Astrocyte of the spinal cord (primary cell): ENCODE results near the gene PHF1.

Experiments used
- DNase-seq: peaks from one replicate; pipeline ENCODE4 v3.0.0; 2011; ENCODE audit warnings: low read depth, low spot score
- H3K4me3 ChIP-seq: 2 replicates; pipeline ENCODE4 v1.5.1; 2011; ENCODE audit warnings: low read depth, mild to moderate bottlenecking, low read length, moderate library complexity
- in situ Hi-C: cut with HindIII; loops from 2 replicates; pipeline ENCODE4 v1.10.0; 2017; ENCODE audit warnings: low sequenced_read_pairs
- TF ChIP-seq, protein P1 (sequence below): IDR thresholded peaks from 2 replicates; pipeline ENCODE4 v1.5.1; 2012; ENCODE audit warnings: low read depth, mild to moderate bottlenecking, low read length, inconsistent platforms

PHF1 gene

GRCh38 chr6:33384581-33385020, 26.2 kb upstream of the PHF1 start:
- in situ Hi-C loops: no loop called here

DNA sequence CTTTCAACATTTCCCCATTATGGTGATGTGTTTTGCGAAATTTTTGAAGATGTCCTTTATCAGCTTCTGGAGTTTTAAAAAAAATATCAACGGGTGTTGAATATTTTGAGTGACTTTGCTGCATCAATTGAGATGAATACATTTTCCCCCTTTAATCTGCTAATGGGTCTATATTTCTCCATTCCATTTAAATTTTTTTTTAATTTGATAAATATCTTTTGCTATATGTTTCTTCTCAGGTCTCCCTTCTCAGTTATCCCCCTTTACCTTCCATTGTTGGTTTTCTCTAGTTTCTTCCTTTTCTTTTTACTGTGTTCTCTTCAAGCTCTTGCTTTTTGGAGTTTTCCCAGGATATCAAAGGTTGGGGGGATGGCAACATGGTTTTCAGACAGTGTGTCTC, 20.6 kb upstream of the PHF1 start:
- no peak for DNase-seq
- in situ Hi-C loops: no loop called here
- TF ChIP-seq, protein P1, sequence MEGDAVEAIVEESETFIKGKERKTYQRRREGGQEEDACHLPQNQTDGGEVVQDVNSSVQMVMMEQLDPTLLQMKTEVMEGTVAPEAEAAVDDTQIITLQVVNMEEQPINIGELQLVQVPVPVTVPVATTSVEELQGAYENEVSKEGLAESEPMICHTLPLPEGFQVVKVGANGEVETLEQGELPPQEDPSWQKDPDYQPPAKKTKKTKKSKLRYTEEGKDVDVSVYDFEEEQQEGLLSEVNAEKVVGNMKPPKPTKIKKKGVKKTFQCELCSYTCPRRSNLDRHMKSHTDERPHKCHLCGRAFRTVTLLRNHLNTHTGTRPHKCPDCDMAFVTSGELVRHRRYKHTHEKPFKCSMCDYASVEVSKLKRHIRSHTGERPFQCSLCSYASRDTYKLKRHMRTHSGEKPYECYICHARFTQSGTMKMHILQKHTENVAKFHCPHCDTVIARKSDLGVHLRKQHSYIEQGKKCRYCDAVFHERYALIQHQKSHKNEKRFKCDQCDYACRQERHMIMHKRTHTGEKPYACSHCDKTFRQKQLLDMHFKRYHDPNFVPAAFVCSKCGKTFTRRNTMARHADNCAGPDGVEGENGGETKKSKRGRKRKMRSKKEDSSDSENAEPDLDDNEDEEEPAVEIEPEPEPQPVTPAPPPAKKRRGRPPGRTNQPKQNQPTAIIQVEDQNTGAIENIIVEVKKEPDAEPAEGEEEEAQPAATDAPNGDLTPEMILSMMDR: no peak
- H3K4me3 ChIP-seq: no peak overlapping the region

More at GRCh38 chr6:33384581-33385020, 26.2 kb upstream of the PHF1 start:
- peak; percentile 60 for DNase-seq
- TF ChIP-seq, protein P1: peak; percentile 57
- no peak overlapping the region for H3K4me3 ChIP-seq

GRCh38 chr6:33390767-33391277, 20.0 kb upstream of the PHF1 start:
- TF ChIP-seq, protein P1: no peak
- in situ Hi-C loops: no loop called here
- no peak for DNase-seq
- H3K4me3 ChIP-seq: peak overlapping the region; percentile 3

- DNase-seq: peak; percentile 100
- in situ Hi-C loops: no loop called here
- peak within 1 kb of the TSS; percentile 85 for H3K4me3 ChIP-seq
- TF ChIP-seq, protein P1: peak; percentile 98
Observed at GRCh38 chr6:33391278-33391921, 19.4 kb upstream of the PHF1 start, which contains the start of gene KIFC1. KIFC1 (plus strand) TSS chr6:33391823; CDS start chr6:33391986, 163 bp downstream.

- peak; percentile 25 for DNase-seq
- peak overlapping the region; percentile 85 for H3K4me3 ChIP-seq
- in situ Hi-C loops: no loop called here
- TF ChIP-seq, protein P1: no peak
Observed at GRCh38 chr6:33391922-33392594, 18.8 kb upstream of the PHF1 start.

- TF ChIP-seq, protein P1: no peak
- in situ Hi-C loops: no loop called here
- no peak for DNase-seq
- H3K4me3 ChIP-seq: peak overlapping the region; percentile 85
Observed at GRCh38 chr6:33392595-33392948, 18.2 kb upstream of the PHF1 start.
